GM12892 (cell line): ENCODE data around the gene PRCC.

Source experiments
- DNase-seq: peaks from one replicate; pipeline ENCODE4 v3.0.0; 2011; ENCODE audit not compliant: insufficient read length
- FAIRE-seq: peaks from 2 replicates; lab custom pipeline; 2011; peaks lifted over from hg19 to GRCh38; lab: Jason Lieb, UNC
- POLR2A ChIP-seq: IDR thresholded peaks from 2 replicates; pipeline ENCODE4 v1.6.1; 2011; ENCODE audit warnings: low read depth, low read length, control low read depth
- POLR2AphosphoS5 ChIP-seq: IDR thresholded peaks from 2 replicates; pipeline ENCODE4 v1.6.1; 2011; ENCODE audit warnings: low read depth, low read length, control low read depth
- TAF1 ChIP-seq: IDR thresholded peaks from 2 replicates; pipeline ENCODE4 v1.6.1; 2011; ENCODE audit warnings: low read depth, mild to moderate bottlenecking, control low read depth, low read length, borderline replicate concordance

The PRCC gene

GRCh38 chr1:156794506-156795373 lies 27.4 kb downstream of the PRCC start:
- no peak for FAIRE-seq
- TF ChIP-seq TAF1 (no peak), POLR2AphosphoS5 (no peak), POLR2A (no peak)
- DNase-seq = no peak

GRCh38 chr1:156795374-156795733 lies 28.0 kb downstream of the PRCC start:
- FAIRE-seq = no peak
- TF ChIP-seq POLR2A = no peak
- TF ChIP-seq TAF1 = no peak
- TF ChIP-seq POLR2AphosphoS5 = no peak
- no peak for DNase-seq

- DNase-seq = no peak
- no peak for FAIRE-seq
- no peak for TF ChIP-seq TAF1
- no peak for TF ChIP-seq POLR2A
- no peak for TF ChIP-seq POLR2AphosphoS5
These were observed 28.5 kb downstream of the PRCC start for GRCh38 chr1:156795787-156796186.

GRCh38 chr1:156796340-156797097 lies 29.2 kb downstream of the PRCC start:
- no peak for TF ChIP-seq POLR2AphosphoS5
- no peak for TF ChIP-seq POLR2A
- no peak for TF ChIP-seq TAF1
- FAIRE-seq (no peak), DNase-seq (no peak)

- TF ChIP-seq TAF1 = no peak
- no peak for TF ChIP-seq POLR2AphosphoS5
- no peak for TF ChIP-seq POLR2A
- DNase-seq = no peak
- peak; percentile 27 for FAIRE-seq
These were observed 30.0 kb downstream of the PRCC start for GRCh38 chr1:156797212-156797871.

GRCh38 chr1:156801409-156802121 lies 34.2 kb downstream of the PRCC start:
- FAIRE-seq (no peak), DNase-seq (no peak)
- peak; percentile 41; the same call in 1 of the 2 replicates for TF ChIP-seq POLR2A
- no peak for TF ChIP-seq TAF1
- TF ChIP-seq POLR2AphosphoS5 = peak; percentile 36

- FAIRE-seq (no peak), DNase-seq (no peak)
- TF ChIP-seq POLR2AphosphoS5 (no peak), TAF1 (no peak), POLR2A (no peak)
These were observed 35.1 kb downstream of the PRCC start for GRCh38 chr1:156802421-156802935.

- no peak for FAIRE-seq
- no peak for DNase-seq
- TF ChIP-seq POLR2AphosphoS5 (no peak), POLR2A (no peak; the same call in 1 of the 2 replicates), TAF1 (no peak)
These were observed 35.9 kb downstream of the PRCC start for GRCh38 chr1:156803086-156803851.

GRCh38 chr1:156804026-156804425 lies 36.7 kb downstream of the PRCC start:
- no peak for DNase-seq
- no peak for FAIRE-seq
- TF ChIP-seq TAF1 = no peak
- no peak for TF ChIP-seq POLR2A
- no peak for TF ChIP-seq POLR2AphosphoS5
